Hematopoietic multipotent progenitor cell treated with erythropoietin and hydrocortisone succinate and interleukin-3 and kit ligand, for 15 days (in vitro differentiated cells): Measurements from ENCODE around the gene FLNB.

Experiments used
- DNase-seq: peaks from one replicate; pipeline ENCODE4 v3.0.0-alpha.2; 2015; ENCODE audit warnings: low spot score

The FLNB gene

GRCh38 chr3:58164199-58164879 is 156.1 kb downstream of the FLNB start:
- no peak for DNase-seq

- no peak for DNase-seq
Measured at GRCh38 chr3:58164906-58165821, 156.9 kb downstream of the FLNB start.

GRCh38 chr3:58167431-58168351 is 159.5 kb downstream of the FLNB start:
- DNase-seq, result peak; percentile 57

- DNase-seq, result no peak
Measured at GRCh38 chr3:58168498-58168897, 160.3 kb downstream of the FLNB start.

- DNase-seq, result no peak
Measured at GRCh38 chr3:58169371-58169770, 161.1 kb downstream of the FLNB start.

GRCh38 chr3:58170376-58170775 is 162.2 kb downstream of the FLNB start:
- no peak for DNase-seq

DNA sequence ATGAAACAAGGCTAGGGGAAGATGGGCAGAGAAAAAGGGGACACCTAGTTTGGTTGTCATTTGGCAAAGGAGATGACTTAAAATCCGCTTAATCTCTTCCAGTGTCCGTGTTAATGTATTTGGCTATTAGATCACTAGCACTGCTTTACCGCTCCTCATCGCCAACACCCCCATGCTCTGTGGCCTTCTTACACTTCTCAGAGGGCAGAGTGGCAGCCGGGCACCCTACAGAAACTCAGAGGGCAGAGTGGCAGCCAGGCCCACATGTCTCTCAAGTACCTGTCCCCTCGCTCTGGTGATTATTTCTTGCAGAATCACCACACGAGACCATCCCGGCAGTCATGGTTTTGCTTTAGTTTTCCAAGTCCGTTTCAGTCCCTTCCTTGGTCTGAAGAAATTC is 162.9 kb downstream of the FLNB start:
- no peak for DNase-seq

DNA sequence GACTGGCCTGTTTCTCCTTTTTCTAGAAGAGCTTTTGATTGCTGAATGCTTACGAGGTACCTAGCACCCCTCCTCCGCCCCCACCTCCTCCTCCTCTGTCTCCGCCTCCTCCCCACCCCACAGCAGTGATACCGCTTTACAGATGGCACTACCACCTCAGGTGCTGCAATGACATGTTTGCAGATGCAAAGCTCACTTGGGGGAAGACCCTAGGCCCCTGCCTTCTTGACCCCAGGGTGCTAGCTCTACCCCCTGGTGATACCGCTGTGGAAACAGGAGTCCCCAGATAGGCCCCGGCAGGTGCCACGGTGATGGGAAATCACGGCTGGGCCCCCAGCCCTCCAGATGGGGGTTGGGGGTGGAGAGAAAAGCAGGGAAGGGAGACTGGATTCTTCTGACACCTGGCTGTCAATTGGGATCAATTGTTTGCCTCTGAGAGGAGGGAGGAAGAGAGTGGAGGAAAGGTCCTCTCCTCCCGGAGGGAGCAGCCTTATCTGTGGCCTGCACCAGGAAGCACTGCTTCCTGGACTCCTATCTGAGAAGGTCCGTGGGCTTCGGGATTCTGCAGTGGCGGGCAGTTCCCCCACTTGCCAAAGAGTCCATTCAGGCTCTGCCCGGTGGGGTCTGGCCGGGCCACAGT is 164.9 kb downstream of the FLNB start:
- DNase-seq, result no peak

GRCh38 chr3:58173669-58174398 is 165.6 kb downstream of the FLNB start:
- DNase-seq, result no peak

- DNase-seq, result no peak
Measured at GRCh38 chr3:58175187-58175436, 166.9 kb downstream of the FLNB start.

DNA sequence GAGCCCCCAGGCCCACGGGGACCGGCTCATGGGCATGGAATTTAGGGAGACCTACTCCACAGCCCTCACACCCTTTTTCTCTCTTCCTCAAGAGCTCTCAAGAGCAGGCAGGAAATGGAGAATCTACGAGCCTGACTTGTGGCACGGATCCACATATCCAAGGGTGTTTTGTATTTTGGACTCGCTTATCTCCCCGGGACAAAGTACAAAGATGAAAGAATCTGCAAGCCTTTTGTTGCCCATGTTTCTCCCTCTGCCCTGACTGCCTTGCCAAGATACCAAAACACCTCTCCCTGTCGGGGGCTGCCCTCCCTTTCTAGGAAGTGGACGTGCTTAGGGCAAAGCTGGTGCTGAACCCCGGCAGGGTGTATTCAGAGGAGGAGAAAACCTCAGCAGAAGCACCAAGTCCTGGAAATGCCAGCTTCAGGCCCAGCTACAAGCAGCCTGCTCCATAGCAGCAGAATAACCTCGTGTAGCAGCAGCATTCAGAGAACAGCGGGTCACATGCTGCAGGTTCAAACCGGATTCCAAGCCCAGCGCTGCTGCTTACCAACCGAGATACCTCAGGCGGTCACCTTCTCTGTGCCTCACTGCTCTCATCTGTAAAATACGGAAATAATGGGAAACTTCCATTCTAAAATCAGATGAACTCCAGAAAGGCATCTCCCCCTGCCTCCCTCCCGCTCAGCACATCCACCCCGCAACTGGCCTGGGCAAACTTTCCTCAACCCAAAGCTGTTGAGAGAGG is 167.4 kb downstream of the FLNB start:
- no peak for DNase-seq

GRCh38 chr3:58176185-58176530 is 167.9 kb downstream of the FLNB start:
- no peak for DNase-seq

DNA sequence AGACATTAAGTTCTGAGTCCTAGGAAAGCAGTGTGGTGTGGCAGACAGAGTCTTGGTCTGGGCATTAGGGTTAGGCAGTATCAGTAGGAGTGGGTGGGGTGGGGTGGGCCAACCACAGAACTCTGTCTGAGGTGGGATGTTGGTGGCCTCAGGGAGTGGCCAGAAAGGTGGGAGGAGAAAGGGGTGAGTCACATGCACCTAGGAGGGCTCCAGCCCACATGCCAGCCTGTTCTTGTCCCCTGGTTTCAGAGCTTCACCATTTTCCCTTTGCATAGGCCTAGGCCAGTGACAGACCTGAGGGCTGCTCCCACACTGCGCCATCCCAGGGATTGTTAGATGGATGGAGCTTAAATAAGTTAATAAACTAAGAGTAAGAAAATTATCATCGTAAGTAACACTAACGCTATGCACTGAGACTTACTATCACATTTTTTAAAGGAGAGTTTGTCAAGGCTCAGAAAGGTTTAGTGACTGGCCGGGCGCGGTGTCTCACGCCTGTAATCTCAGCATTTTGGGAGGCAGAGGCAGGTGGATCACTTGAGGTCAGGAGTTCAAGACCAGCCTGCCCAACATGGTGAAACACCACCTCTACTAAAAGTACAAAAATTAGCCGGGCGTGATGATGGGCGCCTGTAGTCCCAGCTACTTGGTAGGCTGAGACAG is 168.7 kb downstream of the FLNB start:
- no peak for DNase-seq

GRCh38 chr3:58177747-58178527 is 169.7 kb downstream of the FLNB start:
- DNase-seq, result peak; percentile 75

DNA sequence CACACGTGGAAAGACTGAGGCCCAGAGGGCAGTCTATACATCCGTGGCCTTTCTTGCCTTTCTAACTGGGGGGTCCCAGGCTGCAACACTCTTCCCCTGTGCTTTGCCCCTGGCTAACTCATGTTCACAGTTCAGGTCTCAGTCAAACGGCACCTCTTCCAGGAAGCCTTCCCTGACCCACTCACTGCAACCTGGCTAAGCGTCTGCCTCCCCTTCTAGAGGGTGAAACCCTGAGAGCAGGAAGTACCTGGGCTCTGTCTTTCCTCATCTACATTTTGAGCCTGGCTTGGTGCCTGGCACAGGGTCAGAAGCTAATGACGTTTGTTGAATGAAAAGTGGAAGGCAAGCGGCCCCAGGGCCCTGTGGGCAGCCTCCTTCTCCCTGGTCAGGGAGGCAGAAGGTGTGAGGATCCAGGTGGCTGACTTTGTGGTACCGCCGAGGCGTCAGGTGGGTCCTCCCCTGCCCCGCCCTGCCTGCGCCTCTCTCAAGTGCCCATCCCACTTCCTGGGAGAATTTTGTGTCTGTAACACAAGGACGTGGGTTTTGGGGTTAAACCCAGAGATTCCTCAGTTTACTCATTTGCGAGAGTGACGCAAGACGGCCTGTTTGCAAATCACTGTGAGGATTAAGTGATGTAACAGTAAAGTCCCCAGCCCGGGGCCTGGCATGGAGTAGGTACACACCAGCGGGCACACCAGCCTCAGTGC is 170.5 kb downstream of the FLNB start:
- DNase-seq, result no peak

DNA sequence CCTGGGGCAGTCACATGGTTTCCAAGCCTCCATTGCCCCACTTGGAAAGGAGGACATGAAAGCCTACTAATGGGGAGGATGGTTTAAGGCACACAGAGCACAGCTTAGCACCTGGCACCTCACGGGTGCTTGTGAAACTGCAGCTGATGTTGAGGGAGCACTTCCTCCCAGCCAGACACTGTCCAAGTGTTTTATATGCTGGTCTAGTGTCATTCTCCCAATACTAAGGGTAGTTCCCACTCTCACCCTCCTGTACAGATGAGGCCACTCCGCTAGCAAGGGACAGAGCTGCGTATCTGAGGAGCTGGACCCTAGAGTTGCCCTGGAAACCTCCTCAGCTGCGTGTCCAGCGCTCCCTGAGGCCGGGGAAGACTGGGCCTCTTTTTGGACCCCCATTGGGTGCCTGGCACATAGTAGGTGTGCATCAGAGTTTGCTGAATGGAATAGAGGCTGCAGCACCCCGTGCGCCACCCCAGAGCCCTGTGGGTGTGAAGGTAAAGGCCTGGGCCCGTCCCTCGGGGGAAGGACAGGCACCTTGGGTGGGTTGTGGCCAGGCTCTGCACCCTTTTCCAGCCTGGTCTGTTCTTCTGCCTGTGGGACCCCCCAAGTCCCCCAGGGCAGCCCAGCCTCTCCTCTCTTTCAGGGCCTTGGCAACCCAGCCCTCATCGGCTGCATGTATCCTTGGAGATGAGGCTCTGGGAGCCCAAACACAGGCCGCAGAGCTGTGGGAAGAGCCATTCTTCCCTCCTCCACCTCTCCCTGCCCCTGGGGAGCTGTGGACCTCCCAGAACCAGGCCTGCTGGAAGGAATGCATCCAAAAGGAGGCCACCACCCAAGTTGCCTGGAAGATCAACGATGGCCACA is 171.2 kb downstream of the FLNB start:
- no peak for DNase-seq

DNA sequence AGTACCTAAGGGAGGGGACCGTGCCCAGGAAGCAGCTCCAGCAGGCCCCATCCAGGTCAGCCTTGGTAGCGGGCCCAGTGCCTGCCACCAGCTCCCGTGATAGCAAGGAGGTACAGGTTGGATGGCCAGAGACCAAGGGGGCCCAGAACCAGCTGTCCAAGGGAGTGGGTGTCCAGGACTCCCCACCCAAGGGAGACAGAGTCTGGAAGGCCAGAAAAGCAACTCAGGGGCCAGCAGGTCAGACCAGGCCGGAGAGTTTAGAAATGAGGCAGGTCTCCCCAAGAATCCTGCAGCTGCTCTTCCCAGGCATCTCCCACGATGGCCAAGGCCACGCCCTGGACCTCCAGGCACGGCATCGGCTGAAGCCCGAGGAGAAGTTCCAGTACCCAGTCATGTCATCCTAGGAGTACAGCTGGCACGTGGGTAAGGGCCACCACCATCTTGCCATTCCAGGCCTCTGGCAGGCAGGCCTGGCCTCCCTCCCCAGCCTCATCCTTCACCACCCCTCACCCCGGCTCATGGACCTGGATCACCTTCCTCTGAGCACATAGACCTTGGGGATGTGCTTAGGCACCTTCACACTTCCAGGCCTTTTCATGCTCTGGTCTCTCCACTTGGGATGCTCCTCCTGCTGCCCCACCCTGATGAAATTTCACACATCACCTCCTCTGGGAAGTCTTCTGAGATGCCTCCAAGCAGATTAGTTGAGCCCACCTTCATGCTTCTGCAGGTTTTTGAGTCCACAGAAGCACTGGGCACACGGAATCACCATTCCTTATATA is 172.1 kb downstream of the FLNB start:
- DNase-seq, result no peak
